ENCODE results near the gene GRAMD1A.

The GRAMD1A gene

GRCh38 chr19:34999498-35000337, at the start of gene GRAMD1A:
GRAMD1A (plus strand) TSS chr19:35000323; CDS start chr19:35000479, 156 bp downstream.
- H3K4me1 ChIP-seq (ENCODE audit: insufficient read depth, low read length): peaks cover 39% of the 10 kb centered on the region
- peak within 1 kb of the TSS; percentile 90 for H3K27ac ChIP-seq (ENCODE audit: low read depth, low read length)

GRCh38 chr19:34953092-34953491, 47.0 kb upstream of the GRAMD1A start:
- no peaks in the 10 kb centered on the region for H3K4me1 ChIP-seq (ENCODE audit: insufficient read depth, low read length)
- H3K27me3 ChIP-seq (ENCODE audit: control insufficient read depth in 1 of 2, insufficient read depth in 2 of 2, low read length in 2 of 2): no peaks in the 10 kb centered on the region
- H3K4me3 ChIP-seq (ENCODE audit: low read depth in 1 of 2, low read length in 2 of 2): no peak overlapping the region
- peaks cover 18% of the 10 kb centered on the region for H3K36me3 ChIP-seq (ENCODE audit: insufficient read depth, low read length)
- no peak overlapping the region for H3K27ac ChIP-seq (ENCODE audit: low read depth, low read length)
- H3K9me3 ChIP-seq (ENCODE audit: low read length): peaks cover 29% of the 10 kb centered on the region
- H3K9ac ChIP-seq (ENCODE audit: low read length): no peak overlapping the region

More at GRCh38 chr19:34999498-35000337, at the start of gene GRAMD1A:
- Histone ChIP-seq H3K9me3 (ENCODE audit: low read length) (no peaks in the 10 kb centered on the region), H3K36me3 (ENCODE audit: insufficient read depth, low read length) (no peaks in the 10 kb centered on the region), H3K27me3 (ENCODE audit: control insufficient read depth in 1 of 2, insufficient read depth in 2 of 2, low read length in 2 of 2) (no peaks in the 10 kb centered on the region), H3K4me3 (ENCODE audit: low read depth in 1 of 2, low read length in 2 of 2) (peak within 1 kb of the TSS; percentile 55 to 88), H3K9ac (ENCODE audit: low read length) (peak within 1 kb of the TSS; percentile 89)

- Histone ChIP-seq H3K27me3 (ENCODE audit: control insufficient read depth in 1 of 2, insufficient read depth in 2 of 2, low read length in 2 of 2) (no peaks in the 10 kb centered on the region), H3K4me3 (ENCODE audit: low read depth in 1 of 2, low read length in 2 of 2) (peak overlapping the region in 1 of 2 donors; percentile 28), H3K9ac (ENCODE audit: low read length) (no peak overlapping the region), H3K36me3 (ENCODE audit: insufficient read depth, low read length) (peaks cover 47% of the 10 kb centered on the region), H3K9me3 (ENCODE audit: low read length) (peaks cover 41% of the 10 kb centered on the region), H3K4me1 (ENCODE audit: insufficient read depth, low read length) (peaks cover 14% of the 10 kb centered on the region), H3K27ac (ENCODE audit: low read depth, low read length) (no peak overlapping the region)
Measured at GRCh38 chr19:34957830-34958751, 42.0 kb upstream of the GRAMD1A start.

- peak overlapping the region in 1 of 2 donors; percentile 28 for H3K4me3 ChIP-seq (ENCODE audit: low read depth in 1 of 2, low read length in 2 of 2)
Measured at GRCh38 chr19:34959021-34959420, 41.1 kb upstream of the GRAMD1A start.

GRCh38 chr19:34960103-34960805, 39.9 kb upstream of the GRAMD1A start:
- peaks cover 17% of the 10 kb centered on the region for H3K4me1 ChIP-seq (ENCODE audit: insufficient read depth, low read length)
- H3K9me3 ChIP-seq (ENCODE audit: low read length): peaks cover 40% of the 10 kb centered on the region
- H3K4me3 ChIP-seq (ENCODE audit: low read depth in 1 of 2, low read length in 2 of 2): peak overlapping the region in 1 of 2 donors; percentile 30
- H3K27ac ChIP-seq (ENCODE audit: low read depth, low read length): no peak overlapping the region
- no peak overlapping the region for H3K9ac ChIP-seq (ENCODE audit: low read length)
- H3K27me3 ChIP-seq (ENCODE audit: control insufficient read depth in 1 of 2, insufficient read depth in 2 of 2, low read length in 2 of 2): no peaks in the 10 kb centered on the region
- H3K36me3 ChIP-seq (ENCODE audit: insufficient read depth, low read length): peaks cover 47% of the 10 kb centered on the region

More at GRCh38 chr19:34959021-34959420, 41.1 kb upstream of the GRAMD1A start:
- H3K36me3 ChIP-seq (ENCODE audit: insufficient read depth, low read length): peaks cover 47% of the 10 kb centered on the region
- peaks cover 17% of the 10 kb centered on the region for H3K4me1 ChIP-seq (ENCODE audit: insufficient read depth, low read length)
- H3K9me3 ChIP-seq (ENCODE audit: low read length): peaks cover 40% of the 10 kb centered on the region
- no peak overlapping the region for H3K9ac ChIP-seq (ENCODE audit: low read length)
- H3K27me3 ChIP-seq (ENCODE audit: control insufficient read depth in 1 of 2, insufficient read depth in 2 of 2, low read length in 2 of 2): no peaks in the 10 kb centered on the region
- H3K27ac ChIP-seq (ENCODE audit: low read depth, low read length): no peak overlapping the region

- no peaks in the 10 kb centered on the region for H3K27me3 ChIP-seq (ENCODE audit: control insufficient read depth in 1 of 2, insufficient read depth in 2 of 2, low read length in 2 of 2)
- peak overlapping the region in 1 of 2 donors; percentile 30 for H3K4me3 ChIP-seq (ENCODE audit: low read depth in 1 of 2, low read length in 2 of 2)
- no peak overlapping the region for H3K9ac ChIP-seq (ENCODE audit: low read length)
- no peak overlapping the region for H3K27ac ChIP-seq (ENCODE audit: low read depth, low read length)
- peaks cover 47% of the 10 kb centered on the region for H3K36me3 ChIP-seq (ENCODE audit: insufficient read depth, low read length)
- peaks cover 34% of the 10 kb centered on the region for H3K9me3 ChIP-seq (ENCODE audit: low read length)
- peaks cover 17% of the 10 kb centered on the region for H3K4me1 ChIP-seq (ENCODE audit: insufficient read depth, low read length)
Measured at GRCh38 chr19:34960940-34961679, 39.0 kb upstream of the GRAMD1A start.

GRCh38 chr19:34961775-34962686, 38.1 kb upstream of the GRAMD1A start:
- peak overlapping the region in 1 of 2 donors; percentile 4 for H3K4me3 ChIP-seq (ENCODE audit: low read depth in 1 of 2, low read length in 2 of 2)
- no peaks in the 10 kb centered on the region for H3K27me3 ChIP-seq (ENCODE audit: control insufficient read depth in 1 of 2, insufficient read depth in 2 of 2, low read length in 2 of 2)
- H3K9me3 ChIP-seq (ENCODE audit: low read length): peaks cover 28% of the 10 kb centered on the region
- H3K9ac ChIP-seq (ENCODE audit: low read length): no peak overlapping the region
- H3K27ac ChIP-seq (ENCODE audit: low read depth, low read length): no peak overlapping the region
- H3K4me1 ChIP-seq (ENCODE audit: insufficient read depth, low read length): peaks cover 17% of the 10 kb centered on the region
- peaks cover 39% of the 10 kb centered on the region for H3K36me3 ChIP-seq (ENCODE audit: insufficient read depth, low read length)

- Histone ChIP-seq H3K4me3 (ENCODE audit: low read depth in 1 of 2, low read length in 2 of 2) (peak overlapping the region; percentile 84 to 90), H3K4me1 (ENCODE audit: insufficient read depth, low read length) (peaks cover 17% of the 10 kb centered on the region), H3K36me3 (ENCODE audit: insufficient read depth, low read length) (peaks cover 30% of the 10 kb centered on the region), H3K9ac (ENCODE audit: low read length) (peak overlapping the region; percentile 53), H3K27ac (ENCODE audit: low read depth, low read length) (peak overlapping the region; percentile 41), H3K27me3 (ENCODE audit: control insufficient read depth in 1 of 2, insufficient read depth in 2 of 2, low read length in 2 of 2) (no peaks in the 10 kb centered on the region), H3K9me3 (ENCODE audit: low read length) (peaks cover 19% of the 10 kb centered on the region)
Measured at GRCh38 chr19:34962687-34963572, 37.2 kb upstream of the GRAMD1A start.
